Bronchial epithelial cell (primary cell): ENCODE data around the gene ANKS4B. TPM values are rescaled to one million over a fixed set of nuclear protein-coding genes. Genes with fewer than 3 reads are reported as not detected.
"Not testable (repeated sequence)": the region's sequence is repeated elsewhere in the genome, so short reads cannot be mapped to it uniquely, and the experiment has no call there.

Experiments
- DNase-seq: peaks from one replicate; pipeline ENCODE4 v3.0.0-alpha.2; 2010; ENCODE audit warnings: low read depth
- FAIRE-seq: peaks from 2 replicates; lab custom pipeline; 2011; peaks lifted over from hg19 to GRCh38; lab: Jason Lieb, UNC
- H3K27me3 ChIP-seq: 2 replicates; pipeline ENCODE4 v1.5.1; 2011; ENCODE audit warnings: low read length; ENCODE audit not compliant: control insufficient read depth, insufficient read depth
- H3K36me3 ChIP-seq: 2 replicates; pipeline ENCODE4 v1.5.1; 2011; ENCODE audit warnings: low read length; ENCODE audit not compliant: control insufficient read depth, insufficient read depth
- H3K4me3 ChIP-seq: 2 replicates; pipeline ENCODE4 v1.5.1; 2011; ENCODE audit warnings: mild to moderate bottlenecking, low read depth, low read length, control low read depth
- total RNA-seq: library from RNA; depleted of rRNA; stranded (reverse); fragments of >200 nt; gene quantifications from 2 replicates; pipeline ENCODE4 v1.2.1, GENCODE V29; 2014
- TF ChIP-seq, protein P1 (sequence below): IDR thresholded peaks from 2 replicates; pipeline ENCODE4 v1.5.1; 2011; ENCODE audit warnings: mild to moderate bottlenecking, moderate library complexity, low read length, control low read depth, inconsistent platforms; ENCODE audit not compliant: insufficient read depth, severe bottlenecking

Gene ANKS4B
- total RNA-seq, 1 donor from 2014 or later: not detected

GRCh38 chr16:21285314-21285713, 51.8 kb downstream of the ANKS4B start:
- Histone ChIP-seq H3K27me3 (no peaks in the 10 kb centered on the region), H3K4me3 (no peak overlapping the region), H3K36me3 (no peaks in the 10 kb centered on the region)
- TF ChIP-seq, protein P1, sequence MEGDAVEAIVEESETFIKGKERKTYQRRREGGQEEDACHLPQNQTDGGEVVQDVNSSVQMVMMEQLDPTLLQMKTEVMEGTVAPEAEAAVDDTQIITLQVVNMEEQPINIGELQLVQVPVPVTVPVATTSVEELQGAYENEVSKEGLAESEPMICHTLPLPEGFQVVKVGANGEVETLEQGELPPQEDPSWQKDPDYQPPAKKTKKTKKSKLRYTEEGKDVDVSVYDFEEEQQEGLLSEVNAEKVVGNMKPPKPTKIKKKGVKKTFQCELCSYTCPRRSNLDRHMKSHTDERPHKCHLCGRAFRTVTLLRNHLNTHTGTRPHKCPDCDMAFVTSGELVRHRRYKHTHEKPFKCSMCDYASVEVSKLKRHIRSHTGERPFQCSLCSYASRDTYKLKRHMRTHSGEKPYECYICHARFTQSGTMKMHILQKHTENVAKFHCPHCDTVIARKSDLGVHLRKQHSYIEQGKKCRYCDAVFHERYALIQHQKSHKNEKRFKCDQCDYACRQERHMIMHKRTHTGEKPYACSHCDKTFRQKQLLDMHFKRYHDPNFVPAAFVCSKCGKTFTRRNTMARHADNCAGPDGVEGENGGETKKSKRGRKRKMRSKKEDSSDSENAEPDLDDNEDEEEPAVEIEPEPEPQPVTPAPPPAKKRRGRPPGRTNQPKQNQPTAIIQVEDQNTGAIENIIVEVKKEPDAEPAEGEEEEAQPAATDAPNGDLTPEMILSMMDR: no peak
- FAIRE-seq (no peak), DNase-seq (no peak)

GRCh38 chr16:21289789-21290188, 56.3 kb downstream of the ANKS4B start:
- H3K4me3 ChIP-seq, H3K27me3 ChIP-seq, FAIRE-seq, DNase-seq, H3K36me3 ChIP-seq: not testable (repeated sequence)

GRCh38 chr16:21300309-21301167, 67.0 kb downstream of the ANKS4B start:
- Histone ChIP-seq H3K4me3 (peak overlapping the region; percentile 88), H3K36me3 (no peaks in the 10 kb centered on the region), H3K27me3 (no peaks in the 10 kb centered on the region)
- FAIRE-seq (peak; percentile 90), DNase-seq (peak; percentile 100)
- TF ChIP-seq, protein P1: peak; percentile 82

GRCh38 chr16:21301168-21301894, 67.8 kb downstream of the ANKS4B start:
- FAIRE-seq (no peak), DNase-seq (peak; percentile 80)
- Histone ChIP-seq H3K27me3 (no peaks in the 10 kb centered on the region), H3K36me3 (no peaks in the 10 kb centered on the region), H3K4me3 (peak overlapping the region; percentile 88)
- TF ChIP-seq, protein P1: peak; percentile 30

DNA sequence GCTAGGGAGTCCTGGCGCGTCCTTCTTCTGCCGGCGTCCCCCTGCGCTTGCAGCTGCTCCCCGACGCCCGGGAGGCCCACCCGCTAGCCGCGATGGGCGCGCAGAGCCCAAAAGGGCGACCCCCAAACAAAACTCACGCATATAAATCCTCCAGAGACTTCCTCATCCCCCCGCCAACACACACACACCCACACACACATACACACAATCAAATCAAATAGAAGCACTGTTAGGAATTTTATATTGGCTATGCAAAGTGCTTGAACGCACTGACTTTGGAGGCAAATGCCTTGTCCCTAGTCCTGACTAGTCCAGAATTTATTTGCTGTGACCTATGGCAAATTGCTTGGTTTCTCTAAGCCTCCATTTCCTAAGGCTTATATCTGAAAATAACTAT, 68.4 kb downstream of the ANKS4B start:
- Histone ChIP-seq H3K36me3 (no peaks in the 10 kb centered on the region), H3K27me3 (no peaks in the 10 kb centered on the region), H3K4me3 (peak overlapping the region; percentile 88)
- TF ChIP-seq, protein P1: no peak
- FAIRE-seq (no peak), DNase-seq (no peak)

- Histone ChIP-seq H3K36me3 (no peaks in the 10 kb centered on the region), H3K27me3 (no peaks in the 10 kb centered on the region), H3K4me3 (peak overlapping the region; percentile 88)
- TF ChIP-seq, protein P1: no peak
- FAIRE-seq (no peak), DNase-seq (peak; percentile 67)
Observed at GRCh38 chr16:21302454-21302853, 69.0 kb downstream of the ANKS4B start.
